NCI-H524 (cell line): Measurements from ENCODE around the gene C12orf42.

ENCODE experiments used
- DNase-seq, 2 experiments: peaks; one replicate each; lab custom pipeline; 2025; lab: John Stamatoyannopoulos, UW

C12orf42 gene

GRCh38 chr12:103423516-103423910 is 72.3 kb downstream of the C12orf42 start:
- no peak for DNase-seq

DNA sequence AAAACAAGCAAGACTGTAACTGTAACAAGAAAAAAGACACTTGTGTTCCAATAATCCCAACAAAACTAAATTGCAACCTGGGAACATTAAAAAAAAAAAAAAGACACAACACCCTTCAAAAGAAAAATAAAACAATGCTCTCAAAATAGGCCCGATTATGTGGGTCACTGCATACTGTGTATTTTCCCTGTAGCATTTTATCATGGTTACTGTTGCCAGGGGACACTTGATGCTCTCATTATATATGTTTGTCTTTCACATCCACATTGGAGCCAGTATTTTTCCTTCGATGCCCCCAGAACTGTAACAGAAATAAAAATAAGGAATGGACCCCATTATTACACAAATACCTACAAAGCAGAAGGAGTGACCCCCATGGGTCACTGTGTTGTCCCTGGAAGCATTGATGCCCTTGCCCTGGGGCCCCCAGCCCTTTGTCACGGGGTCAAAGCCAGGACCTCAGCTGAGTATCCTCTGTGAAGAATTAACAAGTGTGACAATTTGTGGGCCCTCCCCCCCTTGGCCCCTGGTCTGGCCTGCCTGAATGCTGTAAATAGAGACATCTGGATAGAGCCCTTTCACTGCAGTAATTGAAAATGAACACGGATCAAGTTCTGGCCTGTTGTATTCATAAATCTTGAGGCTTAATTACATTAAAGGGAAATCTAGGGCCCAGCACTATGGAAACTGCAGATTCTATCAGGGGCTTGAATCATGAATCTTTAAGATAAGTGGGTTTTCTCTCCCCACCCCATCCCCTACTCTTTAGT is 72.8 kb downstream of the C12orf42 start:
- peak; percentile 47 to 85 for DNase-seq

DNA sequence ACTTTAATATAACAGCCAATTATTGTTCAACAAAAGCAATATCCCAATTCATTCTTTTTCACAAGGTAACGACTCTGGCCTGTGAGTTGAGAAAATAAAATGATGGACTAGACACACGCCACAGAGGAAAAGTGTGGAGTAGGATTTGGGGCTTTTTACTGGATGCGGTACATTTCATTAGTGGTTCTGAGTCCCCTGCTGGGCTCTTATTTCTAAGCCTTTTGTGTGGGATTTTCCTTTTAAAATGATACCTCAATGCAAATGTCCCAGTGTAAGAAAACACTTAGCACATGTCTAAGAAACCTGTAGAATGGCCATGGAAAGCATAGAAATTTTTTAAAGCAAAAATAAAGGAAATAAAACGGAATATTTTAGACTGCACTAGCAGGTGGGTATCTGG is 73.4 kb downstream of the C12orf42 start:
- DNase-seq = peak in 1 of 2 experiments; percentile 30

DNA sequence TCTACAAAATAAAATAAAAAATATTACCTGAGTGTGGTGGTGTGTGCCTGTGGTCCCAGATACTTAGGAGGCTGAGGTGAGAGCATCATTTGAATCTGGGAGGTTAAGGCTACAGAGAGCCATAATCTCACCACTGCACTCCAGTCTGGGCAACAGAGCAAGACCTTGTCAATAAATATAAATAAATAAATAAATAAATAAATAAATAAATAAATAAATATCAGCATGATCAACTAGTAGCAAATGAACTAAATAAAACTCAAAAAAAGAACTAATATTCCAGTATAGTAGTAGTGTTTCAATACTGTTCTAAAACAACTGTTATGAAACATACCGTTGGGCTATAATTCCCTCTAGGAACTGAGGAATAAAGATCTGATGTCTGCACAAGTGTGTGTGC is 74.4 kb downstream of the C12orf42 start:
- DNase-seq = no peak

GRCh38 chr12:103415681-103416080 is 80.1 kb downstream of the C12orf42 start:
- no peak for DNase-seq

GRCh38 chr12:103401421-103401820 is 94.3 kb downstream of the C12orf42 start:
- DNase-seq = no peak

DNA sequence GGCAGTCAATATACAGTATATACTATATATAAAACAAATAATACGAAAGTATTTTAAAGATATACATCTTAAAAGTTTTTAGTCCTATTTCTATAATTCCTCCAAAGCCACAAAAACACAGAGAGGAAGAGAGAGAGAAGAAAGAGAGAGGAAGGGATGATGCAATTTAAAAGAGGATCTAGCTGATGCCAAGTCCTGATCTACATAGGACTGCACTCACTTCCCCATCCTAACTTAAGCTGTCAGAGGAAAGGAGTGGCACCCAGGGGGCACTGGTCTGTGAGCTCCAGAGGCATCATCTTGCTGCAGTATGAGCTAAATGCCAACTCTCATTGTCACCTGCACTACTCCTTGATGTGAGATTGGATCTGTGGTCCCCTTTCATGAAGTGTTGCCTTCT is 95.8 kb downstream of the C12orf42 start:
- no peak for DNase-seq

DNA sequence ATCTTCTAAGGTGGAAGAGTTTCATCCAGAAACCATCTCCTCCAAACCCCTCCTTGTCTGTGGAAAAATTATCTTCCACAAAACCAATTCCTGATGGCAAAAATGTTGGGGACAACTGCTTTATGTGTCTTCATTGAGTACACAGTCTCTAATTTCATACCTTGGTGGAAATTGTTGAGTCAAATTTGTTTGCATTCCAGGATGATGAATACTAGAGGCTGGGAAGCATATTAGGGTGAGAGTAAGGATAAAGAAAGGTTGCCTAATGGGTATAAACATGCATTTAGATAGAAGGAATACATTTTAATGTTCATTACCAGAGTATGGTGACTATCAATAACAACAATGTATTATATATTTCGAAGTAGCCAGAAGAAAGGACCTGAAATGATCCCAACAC is 98.2 kb downstream of the C12orf42 start:
- no peak for DNase-seq

DNA sequence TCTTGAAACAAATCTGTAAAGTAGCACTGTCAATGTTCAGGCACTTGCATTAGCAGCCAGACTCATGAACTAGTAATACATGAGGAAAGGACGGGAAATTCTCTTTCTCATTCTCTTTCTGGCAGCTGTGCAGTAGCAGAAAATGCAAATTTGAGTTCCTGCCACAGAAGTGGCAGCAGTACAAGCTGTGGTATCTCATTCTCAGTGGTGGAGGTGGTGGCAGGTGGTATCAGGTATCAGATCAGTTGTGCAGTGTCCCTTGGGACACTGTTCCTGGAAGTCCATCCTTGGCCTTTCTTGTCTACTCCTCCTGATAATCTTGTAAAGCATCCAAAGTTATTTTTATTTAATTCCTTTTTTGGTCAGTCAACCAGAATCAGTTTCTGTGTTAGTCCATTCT is 103.0 kb downstream of the C12orf42 start:
- DNase-seq = peak in 1 of 2 experiments; percentile 30

- DNase-seq = no peak
These were observed 104.7 kb downstream of the C12orf42 start for GRCh38 chr12:103391103-103391502.

DNA sequence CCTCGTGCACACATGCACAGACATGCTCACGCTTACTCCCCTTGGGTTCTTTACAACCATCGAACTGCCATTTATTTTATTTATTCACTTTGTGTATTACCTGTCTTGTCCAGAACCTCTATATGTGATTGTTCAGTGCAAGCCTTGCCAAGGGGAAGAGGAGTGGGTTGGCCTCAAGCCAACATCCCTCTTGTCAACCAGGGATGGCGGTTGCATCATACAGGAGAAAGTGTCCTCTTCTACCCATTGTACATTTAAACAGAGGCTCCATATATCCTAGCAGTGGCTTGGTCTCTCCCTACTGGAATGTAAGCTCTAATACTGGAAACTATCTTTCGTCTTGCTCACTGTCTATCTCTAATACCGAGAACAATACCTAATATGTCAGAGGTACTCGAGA is 108.4 kb downstream of the C12orf42 start:
- peak in 1 of 2 experiments; percentile 33 for DNase-seq

GRCh38 chr12:103386451-103386850 is 109.3 kb downstream of the C12orf42 start:
- DNase-seq = no peak

DNA sequence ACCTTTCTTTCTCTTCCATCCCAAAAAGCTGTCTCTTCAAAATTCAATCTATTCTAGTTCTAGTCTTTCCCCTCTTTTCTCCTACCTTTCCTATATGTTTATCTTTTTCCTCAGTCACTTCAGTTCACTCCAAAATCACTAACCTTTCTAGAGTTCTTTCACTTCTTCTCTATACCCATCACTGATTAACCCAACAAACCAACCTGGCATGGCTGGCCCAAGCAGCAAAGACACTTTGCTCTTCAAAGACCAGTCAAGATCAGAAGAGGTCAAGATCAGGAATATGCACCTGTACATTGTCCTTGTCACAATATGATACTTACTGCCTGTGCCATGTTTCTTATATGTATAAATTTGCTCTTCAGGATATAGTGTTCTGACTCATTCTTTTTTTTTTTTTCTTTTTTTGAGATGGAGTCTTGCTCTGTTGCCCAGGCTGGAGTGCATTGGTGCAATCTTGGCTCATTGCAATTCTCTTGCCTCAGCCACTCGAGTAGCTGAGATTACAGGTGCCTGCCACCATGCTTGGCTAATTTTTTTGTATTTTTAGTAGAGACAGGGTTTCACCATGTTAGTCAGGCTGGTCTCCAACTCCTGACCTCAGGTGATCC is 112.9 kb downstream of the C12orf42 start:
- no peak for DNase-seq

DNA sequence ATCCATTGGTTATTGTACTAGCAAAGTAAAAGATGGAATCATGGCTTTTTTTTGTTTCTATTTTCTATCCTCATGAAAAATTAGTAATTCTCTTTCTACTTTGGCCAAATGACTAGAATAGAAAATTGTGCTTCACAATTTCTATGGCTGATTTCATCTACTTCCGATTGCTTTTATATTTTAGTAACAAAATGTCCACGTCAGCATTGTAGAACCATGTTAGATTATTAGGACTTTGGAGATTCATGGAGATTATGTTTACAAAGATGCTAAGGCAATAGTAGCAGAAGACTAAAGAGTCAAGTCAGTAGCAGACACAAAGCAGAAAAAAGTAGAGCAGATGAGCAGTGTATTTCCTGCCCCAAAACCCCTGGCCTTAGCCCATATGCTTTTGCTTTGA is 113.6 kb downstream of the C12orf42 start:
- DNase-seq = no peak

GRCh38 chr12:103379670-103380069 is 116.1 kb downstream of the C12orf42 start:
- DNase-seq = no peak

- DNase-seq = no peak
These were observed 122.7 kb downstream of the C12orf42 start for GRCh38 chr12:103373088-103373523.

GRCh38 chr12:103369929-103370328 is 125.8 kb downstream of the C12orf42 start:
- DNase-seq = no peak

- DNase-seq = no peak
These were observed 127.6 kb downstream of the C12orf42 start for GRCh38 chr12:103368167-103368566.

DNA sequence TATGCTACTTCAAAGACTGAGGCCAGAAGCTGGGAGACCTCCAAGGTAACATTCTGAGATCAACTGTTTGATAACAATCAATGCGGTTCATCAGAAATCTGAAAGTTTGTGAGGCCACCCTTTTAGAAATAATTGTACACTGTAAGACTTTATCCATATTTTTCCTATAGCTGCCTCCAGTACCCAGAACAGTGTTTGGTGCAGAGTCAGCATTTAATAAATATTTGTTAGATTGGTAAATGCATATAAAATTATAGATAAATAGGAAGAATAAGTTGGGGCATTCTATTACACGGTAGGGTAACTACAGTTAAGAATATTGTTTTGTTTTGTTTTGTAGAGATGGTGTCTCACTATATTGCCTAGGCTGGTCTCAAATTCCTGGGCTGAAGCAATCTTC is 141.4 kb downstream of the C12orf42 start:
- DNase-seq = no peak

DNA sequence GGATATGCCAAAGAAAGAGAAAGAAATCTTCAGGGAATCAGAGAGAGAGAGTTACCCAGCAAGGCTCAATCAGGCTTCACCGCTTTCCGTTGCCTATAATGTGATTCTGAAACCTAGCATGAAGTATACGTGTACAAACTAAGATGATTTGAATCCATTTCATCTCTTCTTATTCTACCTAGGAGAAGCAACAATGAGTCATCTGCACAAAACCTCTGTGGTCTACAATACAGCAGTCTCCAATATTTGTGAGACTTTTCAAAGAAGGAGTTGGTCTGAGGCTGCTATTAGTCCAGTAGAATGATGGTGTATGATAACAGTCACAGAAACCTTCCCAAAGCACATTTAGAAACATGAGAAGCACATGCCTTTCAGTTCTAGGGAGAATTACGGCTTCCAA is 141.9 kb downstream of the C12orf42 start:
- DNase-seq = no peak

- DNase-seq = no peak
These were observed 145.7 kb downstream of the C12orf42 start for GRCh38 chr12:103350116-103350515.

DNA sequence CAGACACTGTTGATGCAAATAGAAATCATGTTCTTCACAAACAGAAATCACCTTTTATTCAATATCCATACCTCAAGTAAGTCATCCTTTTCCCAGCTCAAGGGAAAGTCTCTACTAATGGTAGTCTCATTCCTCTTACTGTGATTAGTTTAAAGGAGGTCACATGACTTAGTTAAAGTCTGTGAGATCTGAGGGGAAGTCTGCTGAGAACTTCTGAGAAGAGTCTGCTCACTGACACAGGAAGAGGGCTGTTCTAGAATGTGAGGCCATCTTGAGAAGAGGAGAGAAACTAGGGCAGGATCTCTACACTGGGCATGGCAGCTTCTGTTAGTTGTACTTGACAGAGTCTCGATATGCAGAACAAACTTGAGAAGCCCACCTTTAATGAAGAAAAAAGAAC is 146.8 kb downstream of the C12orf42 start:
- DNase-seq = no peak

DNA sequence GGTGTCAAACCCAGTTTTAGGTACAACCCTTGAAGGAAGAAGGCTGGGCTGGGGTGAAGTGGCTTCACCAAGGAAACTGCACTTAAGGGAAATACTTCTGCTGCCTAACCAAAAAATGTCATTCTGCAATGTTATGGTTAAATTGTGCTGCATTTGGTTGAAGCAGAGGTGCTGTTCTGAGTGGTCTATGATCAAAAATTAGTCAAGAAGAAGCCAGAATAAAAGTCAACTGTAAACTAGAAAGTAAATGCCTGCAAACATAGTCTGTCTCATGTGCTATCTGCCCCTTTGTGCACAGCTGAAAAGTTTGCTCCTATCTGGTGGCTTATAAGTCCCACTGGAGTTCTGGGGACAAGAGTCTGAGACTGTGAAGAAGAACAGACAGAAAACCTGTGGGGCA is 158.8 kb downstream of the C12orf42 start:
- DNase-seq = no peak

DNA sequence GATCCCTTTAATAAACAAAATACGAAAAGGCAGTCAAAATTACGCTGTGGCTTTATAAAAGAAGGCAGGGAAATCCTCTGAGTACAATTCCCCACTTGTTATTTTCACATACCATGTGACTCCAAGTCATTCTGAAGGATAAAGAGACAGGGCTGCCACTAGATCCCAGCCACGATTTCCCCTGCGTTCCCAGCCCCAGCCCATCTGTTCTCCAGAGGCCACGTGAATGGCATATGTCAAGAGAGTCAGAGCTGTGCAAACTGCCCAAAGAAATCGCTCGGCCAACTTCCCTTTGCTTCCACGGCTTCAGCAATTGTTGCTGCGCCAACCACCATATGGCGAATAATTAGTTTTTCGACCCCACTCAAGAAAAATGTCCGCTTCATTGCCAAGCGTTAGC is 161.3 kb downstream of the C12orf42 start:
- peak; percentile 96 to 97 for DNase-seq
